K562 (cell line): Measurements from ENCODE around the gene LRRIQ1. TPM values are rescaled to one million over a fixed set of nuclear protein-coding genes. Genes with fewer than 3 reads are reported as not detected.

Experiments used
- ATAC-seq: fragments of 200-7000 bp; cut with Tn5 transposase; 3 replicates; pipeline ENCODE4 v1.9.1; 2020; ENCODE audit warnings: moderate library complexity
- BruUV-seq: library from RNA; stranded (reverse); fragments of 400-500 nt; replicated peaks from 2 replicates; lab custom pipeline; 2021; lab: Mats Ljungman, UMichigan
- CTCF ChIA-PET: fragments of 300-600 bp; formaldehyde crosslinking; extraction: SDS; loops from one replicate; lab custom pipeline; 2021; ENCODE audit warnings: low intra/inter-chr PET ratio; lab: Yijun Ruan, JAX
- POLR2A ChIA-PET: fragments of 300-600, 350-650 bp; sonication (Branson Sonifier 250); formaldehyde crosslinking; extraction: SDS; loops from one replicate; lab custom pipeline; 2021; ENCODE audit warnings: antibody characterized with exemption, inconsistent platforms; lab: Yijun Ruan, JAX
- DNase-seq, 4 experiments: peaks; one replicate each; pipeline versions ENCODE4 v3.0.0 to v3.0.0-alpha.2; 2011 to 2018; ENCODE audit warnings: low spot score in 3 of 4, mixed read lengths in 3 of 4; ENCODE audit errors: extremely low read depth in 1 of 4
- FAIRE-seq: peaks from 2 replicates; lab custom pipeline; 2011; peaks lifted over from hg19 to GRCh38; lab: Jason Lieb, UNC
- H2AFZ ChIP-seq: 2 replicates; pipeline ENCODE4 v1.6.0; 2011; ENCODE audit warnings: low read depth, low read length, control low read depth, inconsistent platforms
- H3K27ac ChIP-seq: fragments of 200-600 bp; 3 replicates; pipeline ENCODE4 v1.8.0; 2011; ENCODE audit warnings: low read depth, mild to moderate bottlenecking, control low read depth, inconsistent platforms, low read length, moderate library complexity, mixed read lengths; ENCODE audit errors: extremely low read depth
- H3K27me3 ChIP-seq, 2 experiments: fragments of 300-600 bp in 1 of 2; 2 replicates in 1 of 2; 3 replicates in 1 of 2; pipeline versions ENCODE4 v1.6.0 to v1.8.0; 2011; ENCODE audit warnings: inconsistent platforms in 2 of 2, low read length in 2 of 2, mild to moderate bottlenecking in 1 of 2, mixed read lengths in 1 of 2, moderate library complexity in 1 of 2; ENCODE audit not compliant: control insufficient read depth in 2 of 2, insufficient read depth in 2 of 2
- H3K36me3 ChIP-seq: fragments of 300-600 bp; 3 replicates; pipeline ENCODE4 v1.8.0; 2011; ENCODE audit warnings: mild to moderate bottlenecking, low read length, inconsistent platforms; ENCODE audit not compliant: control insufficient read depth, insufficient read depth
- H3K4me1 ChIP-seq, 2 experiments: fragments of 200-600 bp in 1 of 2; replicated peaks in 1 of 2; 2 replicates in 1 of 2; 3 replicates in 1 of 2; pipeline versions ENCODE4 v1.5.1 to v1.8.0; 2011; ENCODE audit warnings: inconsistent platforms in 2 of 2, low read length in 2 of 2, mild to moderate bottlenecking in 1 of 2, mixed read lengths in 1 of 2, moderate library complexity in 1 of 2; ENCODE audit not compliant: control insufficient read depth in 2 of 2, insufficient read depth in 2 of 2
- H3K4me2 ChIP-seq: 2 replicates; pipeline ENCODE4 v1.6.1; 2011; ENCODE audit warnings: low read length, control low read depth, inconsistent platforms, mixed read lengths; ENCODE audit not compliant: insufficient read depth
- H3K4me3 ChIP-seq: fragments of 200-600 bp; sonication (generic), shearing (Covaris generic); 2 replicates; pipeline ENCODE4 v1.5.1; 2016; ENCODE audit warnings: control low read depth, inconsistent platforms
- H3K79me2 ChIP-seq: fragments of 200-600 bp; 3 replicates; pipeline ENCODE4 v1.8.0; 2011; ENCODE audit warnings: low read length, inconsistent platforms; ENCODE audit not compliant: control insufficient read depth, insufficient read depth
- H3K9ac ChIP-seq, 2 experiments: 2 replicates each; pipeline versions ENCODE4 v1.6.0 to v1.6.1; 2011; ENCODE audit warnings: low read depth in 2 of 2, low read length in 2 of 2, control low read depth in 1 of 2, inconsistent platforms in 1 of 2, mild to moderate bottlenecking in 1 of 2, mixed read lengths in 1 of 2; ENCODE audit not compliant: insufficient read depth in 1 of 2
- H3K9me1 ChIP-seq: one replicate; pipeline ENCODE4 v1.6.0; 2011; ENCODE audit warnings: inconsistent platforms, mild to moderate bottlenecking, low read length, moderate library complexity; ENCODE audit not compliant: control insufficient read depth, insufficient read depth
- H3K9me3 ChIP-seq: replicated peaks from 2 replicates; pipeline ENCODE4 v1.5.1; 2011; ENCODE audit warnings: low read depth, low read length, inconsistent platforms; ENCODE audit not compliant: control insufficient read depth, insufficient read depth
- H4K20me1 ChIP-seq: replicated peaks from 2 replicates; pipeline ENCODE4 v1.6.1; 2011; ENCODE audit warnings: low read length, inconsistent platforms, mixed read lengths; ENCODE audit not compliant: control insufficient read depth, insufficient read depth
- MCM5 ChIP-seq: fragments of 450-650 bp; IDR thresholded peaks from 2 replicates; pipeline ENCODE4 v1.6.1; 2016; ENCODE audit warnings: low read depth
- MECOM ChIP-seq: fragments of 250-450 bp; sonication (Bioruptor Pico); IDR thresholded peaks from 2 replicates; pipeline ENCODE4 v1.8.0; 2022; ENCODE audit warnings: inconsistent platforms
- SRSF7 ChIP-seq: fragments of 200-400 bp; formaldehyde crosslinking; optimal IDR thresholded peaks from 2 replicates; pipeline ENCODE3; 2017; ENCODE audit warnings: mild to moderate bottlenecking, low read depth, low read length
- YBX1 ChIP-seq: fragments of 450-650 bp; IDR thresholded peaks from 2 replicates; pipeline ENCODE4 v1.7.1; 2016; ENCODE audit warnings: mild to moderate bottlenecking
- ZFX ChIP-seq: sonication (generic); formaldehyde crosslinking; IDR thresholded peaks from 2 replicates; pipeline ENCODE4 v1.8.0; 2022; ENCODE audit warnings: mild to moderate bottlenecking, missing genetic modification reagents, moderate library complexity
- WGBS: fragments of 100-300 bp; shearing (Covaris generic); methylation state at CpG from one replicate; pipeline ENCODE4 v1.1.6; 2016; ENCODE audit warnings: low coverage, mixed read lengths; ENCODE audit not compliant: insufficient coverage; ENCODE audit errors: missing lambda C conversion rate; 5-methylcytosine and 5-hydroxymethylcytosine counted together
- in situ Hi-C: fragments of 300-500 bp; cut with MboI; formaldehyde crosslinking; loops from 4 replicates; pipeline ENCODE4 v1.15.0; 2018; ENCODE audit warnings: inconsistent platforms, mixed read lengths
- intact Hi-C: fragments of 100-400 bp; cut with micrococcal nuclease; formaldehyde crosslinking; loops from 2 replicates; pipeline ENCODE4 v1.14.2; 2022
- polyA plus RNA-seq, 8 experiments: library from polyadenylated mRNA; depleted of rRNA in 4 of 8; stranded (reverse) in 5 of 8; unstranded in 3 of 8; fragments of >200 nt; fragmentation: Nextera tagmentation in 2 of 8; fragmentation: Illumina TruSeq in 1 of 8; extraction: Ambion mirVana in 2 of 8; extraction: Trizol in 1 of 8; gene quantifications; 2 replicates each; pipeline versions ENCODE4 v1.2.1 to v1.2.3, GENCODE V29; 2011 to 2014; ENCODE audit warnings: inconsistent platforms in 1 of 8, missing spikeins in 1 of 8
- total RNA-seq, 7 experiments: library from RNA; depleted of rRNA in 6 of 7; stranded (reverse); fragments of >200 nt in 6 of 7; fragmentation: Illumina TruSeq in 2 of 7; extraction: Trizol in 2 of 7; gene quantifications; 2 replicates each; pipeline versions ENCODE4 v1.2.1 to v1.2.3, GENCODE V29; 2011 to 2021; ENCODE audit warnings: low replicate concordance in 1 of 7
- TF ChIP-seq, protein P1 (sequence below), 2 experiments: fragments of 450-650 bp in 1 of 2; sonication (generic) in 1 of 2; formaldehyde crosslinking in 1 of 2; IDR thresholded peaks; 2 replicates each; pipeline versions ENCODE4 v1.7.1 to v1.9.0; 2016 to 2022; ENCODE audit warnings: inconsistent platforms in 1 of 2, mild to moderate bottlenecking in 1 of 2, missing genetic modification reagents in 1 of 2

The LRRIQ1 gene
- total and polyA plus RNA-seq, 9 of the 15 experiments (the other 6 are each of a cell fraction or from before 2014, with no cell fraction given) = not detected

DNA sequence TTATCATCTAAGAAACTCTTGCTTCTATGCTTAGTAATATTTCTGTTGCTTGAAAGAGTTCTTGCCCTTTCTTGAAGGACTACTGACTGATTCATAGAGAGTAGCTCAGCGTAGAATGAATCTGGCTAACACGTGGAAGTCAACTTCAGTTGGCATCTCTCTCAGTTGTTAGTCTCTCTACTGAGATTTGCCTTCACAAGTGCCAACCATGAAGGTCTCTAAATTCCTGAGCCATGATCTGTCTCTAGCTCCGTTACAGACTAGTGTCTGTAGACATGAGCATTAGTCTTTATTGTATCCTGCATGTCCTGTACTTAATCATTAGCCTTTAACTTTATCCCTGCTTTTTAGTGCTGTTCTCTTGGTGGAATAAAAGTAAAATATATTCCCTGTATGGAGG, 224.7 kb downstream of the LRRIQ1 start:
- H3K4me2 ChIP-seq = no peak overlapping the region
- intact Hi-C loops (no loop called here), in situ Hi-C loops (no loop called here)
- H3K79me2 ChIP-seq = no peaks in the 10 kb centered on the region
- no peaks in the 10 kb centered on the region for H3K4me1 ChIP-seq
- no TSS peak for BruUV-seq
- POLR2A ChIA-PET = no interaction called here
- H3K4me3 ChIP-seq = no peak overlapping the region
- H3K27me3 ChIP-seq = no peaks in the 10 kb centered on the region
- TF ChIP-seq YBX1 (no peak), MECOM (no peak), ZFX (no peak), SRSF7 (no peak), MCM5 (no peak)
- TF ChIP-seq, protein P1, sequence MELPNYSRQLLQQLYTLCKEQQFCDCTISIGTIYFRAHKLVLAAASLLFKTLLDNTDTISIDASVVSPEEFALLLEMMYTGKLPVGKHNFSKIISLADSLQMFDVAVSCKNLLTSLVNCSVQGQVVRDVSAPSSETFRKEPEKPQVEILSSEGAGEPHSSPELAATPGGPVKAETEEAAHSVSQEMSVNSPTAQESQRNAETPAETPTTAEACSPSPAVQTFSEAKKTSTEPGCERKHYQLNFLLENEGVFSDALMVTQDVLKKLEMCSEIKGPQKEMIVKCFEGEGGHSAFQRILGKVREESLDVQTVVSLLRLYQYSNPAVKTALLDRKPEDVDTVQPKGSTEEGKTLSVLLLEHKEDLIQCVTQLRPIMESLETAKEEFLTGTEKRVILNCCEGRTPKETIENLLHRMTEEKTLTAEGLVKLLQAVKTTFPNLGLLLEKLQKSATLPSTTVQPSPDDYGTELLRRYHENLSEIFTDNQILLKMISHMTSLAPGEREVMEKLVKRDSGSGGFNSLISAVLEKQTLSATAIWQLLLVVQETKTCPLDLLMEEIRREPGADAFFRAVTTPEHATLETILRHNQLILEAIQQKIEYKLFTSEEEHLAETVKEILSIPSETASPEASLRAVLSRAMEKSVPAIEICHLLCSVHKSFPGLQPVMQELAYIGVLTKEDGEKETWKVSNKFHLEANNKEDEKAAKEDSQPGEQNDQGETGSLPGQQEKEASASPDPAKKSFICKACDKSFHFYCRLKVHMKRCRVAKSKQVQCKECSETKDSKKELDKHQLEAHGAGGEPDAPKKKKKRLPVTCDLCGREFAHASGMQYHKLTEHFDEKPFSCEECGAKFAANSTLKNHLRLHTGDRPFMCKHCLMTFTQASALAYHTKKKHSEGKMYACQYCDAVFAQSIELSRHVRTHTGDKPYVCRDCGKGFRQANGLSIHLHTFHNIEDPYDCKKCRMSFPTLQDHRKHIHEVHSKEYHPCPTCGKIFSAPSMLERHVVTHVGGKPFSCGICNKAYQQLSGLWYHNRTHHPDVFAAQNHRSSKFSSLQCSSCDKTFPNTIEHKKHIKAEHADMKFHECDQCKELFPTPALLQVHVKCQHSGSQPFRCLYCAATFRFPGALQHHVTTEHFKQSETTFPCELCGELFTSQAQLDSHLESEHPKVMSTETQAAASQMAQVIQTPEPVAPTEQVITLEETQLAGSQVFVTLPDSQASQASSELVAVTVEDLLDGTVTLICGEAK (IDR thresholded peaks at IDR 0.05) = no peak
- TF ChIP-seq, protein P1 (CRISPR knock-in tag; IDR thresholded peaks at IDR 0.05) = no peak
- no peaks in the 10 kb centered on the region for H3K36me3 ChIP-seq
- H3K9me1 ChIP-seq = no peaks in the 10 kb centered on the region
- DNase-seq = no peak
- CTCF ChIA-PET = no interaction called here
- no peak for FAIRE-seq
- H3K9me3 ChIP-seq = no peaks in the 10 kb centered on the region; the same call in 1 of the 2 replicates
- no peak overlapping the region for H3K9ac ChIP-seq
- no peak overlapping the region for H2AFZ ChIP-seq
- H3K27ac ChIP-seq = no peak overlapping the region
- WGBS = 0% methylated on average over 3 of the region's 3 CpGs
- no peaks in the 10 kb centered on the region for H4K20me1 ChIP-seq
- no peak for ATAC-seq
